B cell (primary cell): Measurements from ENCODE around the gene TENT4A.

Experiments used
- EZH2 ChIP-seq: IDR thresholded peaks from 2 replicates; pipeline ENCODE4 v1.6.1; 2012; ENCODE audit warnings: borderline replicate concordance, low read depth, mild to moderate bottlenecking, moderate library complexity, low read length; ENCODE audit not compliant: insufficient read depth, poor library complexity, severe bottlenecking
- TF ChIP-seq, protein P1 (sequence below): fragments of 200-600 bp; IDR thresholded peaks from one replicate; pipeline ENCODE4 v1.8.0; 2022; ENCODE audit warnings: antibody characterized with exemption, mild to moderate bottlenecking

DNA sequence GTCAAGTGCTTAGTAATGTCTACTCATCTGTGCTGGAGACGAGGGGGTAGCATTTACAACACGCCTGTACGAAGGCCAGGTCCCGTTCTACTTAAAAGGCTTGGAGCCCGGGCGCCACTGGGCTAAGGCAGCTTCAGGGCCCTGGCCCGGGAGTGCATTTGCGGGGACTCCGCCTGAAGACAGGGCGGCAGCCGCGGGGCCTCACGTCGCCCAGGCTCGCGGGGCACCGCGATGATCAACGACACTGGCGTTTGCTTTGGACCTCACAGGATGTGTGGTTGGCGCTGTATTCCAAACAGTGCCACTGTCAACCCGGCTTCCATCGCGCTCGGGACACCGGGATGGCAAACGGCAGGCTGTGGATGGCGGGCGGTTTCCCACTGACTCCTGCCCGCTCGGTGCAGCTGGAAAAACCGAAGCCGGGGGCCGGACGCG lies 1.1 kb upstream of the TENT4A start:
- TF ChIP-seq, protein P1, sequence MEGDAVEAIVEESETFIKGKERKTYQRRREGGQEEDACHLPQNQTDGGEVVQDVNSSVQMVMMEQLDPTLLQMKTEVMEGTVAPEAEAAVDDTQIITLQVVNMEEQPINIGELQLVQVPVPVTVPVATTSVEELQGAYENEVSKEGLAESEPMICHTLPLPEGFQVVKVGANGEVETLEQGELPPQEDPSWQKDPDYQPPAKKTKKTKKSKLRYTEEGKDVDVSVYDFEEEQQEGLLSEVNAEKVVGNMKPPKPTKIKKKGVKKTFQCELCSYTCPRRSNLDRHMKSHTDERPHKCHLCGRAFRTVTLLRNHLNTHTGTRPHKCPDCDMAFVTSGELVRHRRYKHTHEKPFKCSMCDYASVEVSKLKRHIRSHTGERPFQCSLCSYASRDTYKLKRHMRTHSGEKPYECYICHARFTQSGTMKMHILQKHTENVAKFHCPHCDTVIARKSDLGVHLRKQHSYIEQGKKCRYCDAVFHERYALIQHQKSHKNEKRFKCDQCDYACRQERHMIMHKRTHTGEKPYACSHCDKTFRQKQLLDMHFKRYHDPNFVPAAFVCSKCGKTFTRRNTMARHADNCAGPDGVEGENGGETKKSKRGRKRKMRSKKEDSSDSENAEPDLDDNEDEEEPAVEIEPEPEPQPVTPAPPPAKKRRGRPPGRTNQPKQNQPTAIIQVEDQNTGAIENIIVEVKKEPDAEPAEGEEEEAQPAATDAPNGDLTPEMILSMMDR, result no peak
- no peak for TF ChIP-seq EZH2
